HG02981 (cell line): Measurements from ENCODE around the gene MRPL19.
A peak's percentile ranks its signal among the peaks of the same experiment; 100 is the strongest.

Source experiments
- ATAC-seq: cut with Tn5 transposase; IDR thresholded peaks from one replicate; pipeline ENCODE4 v1.9.1; 2021; ENCODE audit warnings: mild to moderate bottlenecking, moderate library complexity; ENCODE audit not compliant: unreplicated experiment

Gene MRPL19

GRCh38 chr2:75646583-75647425 is at the start of gene MRPL19:
Gene MRPL19, plus strand, starts transcription at chr2:75646783. Its CDS starts 25 bp downstream, at chr2:75646808.
- ATAC-seq = peak; percentile 91

- ATAC-seq = no peak
Measured at GRCh38 chr2:75596784-75597183, 49.8 kb upstream of the MRPL19 start.

- ATAC-seq = no peak
Measured at GRCh38 chr2:75597949-75598348, 48.6 kb upstream of the MRPL19 start.

- ATAC-seq = no peak
Measured at GRCh38 chr2:75598589-75599155, 47.9 kb upstream of the MRPL19 start.

GRCh38 chr2:75600461-75601011 is 46.0 kb upstream of the MRPL19 start:
- ATAC-seq = no peak

- ATAC-seq = no peak
Measured at GRCh38 chr2:75602724-75603342, 43.8 kb upstream of the MRPL19 start.

- no peak for ATAC-seq
Measured at GRCh38 chr2:75603477-75603876, 43.1 kb upstream of the MRPL19 start.

GRCh38 chr2:75604484-75604883 is 42.1 kb upstream of the MRPL19 start:
- no peak for ATAC-seq

- ATAC-seq = no peak
Measured at GRCh38 chr2:75605770-75606529, 40.6 kb upstream of the MRPL19 start.

GRCh38 chr2:75606761-75607399 is 39.7 kb upstream of the MRPL19 start:
- no peak for ATAC-seq

GRCh38 chr2:75607400-75607798 is 39.2 kb upstream of the MRPL19 start:
- ATAC-seq = no peak

GRCh38 chr2:75607988-75608683 is 38.4 kb upstream of the MRPL19 start:
- no peak for ATAC-seq

- peak; percentile 81 for ATAC-seq
Measured at GRCh38 chr2:75608684-75609333, 37.8 kb upstream of the MRPL19 start.

- ATAC-seq = no peak
Measured at GRCh38 chr2:75609334-75609689, 37.3 kb upstream of the MRPL19 start.

GRCh38 chr2:75609937-75610508 is 36.6 kb upstream of the MRPL19 start:
- no peak for ATAC-seq

- ATAC-seq = no peak
Measured at GRCh38 chr2:75610671-75611070, 35.9 kb upstream of the MRPL19 start.

- no peak for ATAC-seq
Measured at GRCh38 chr2:75612108-75612861, 34.3 kb upstream of the MRPL19 start.

GRCh38 chr2:75612862-75613243 is 33.7 kb upstream of the MRPL19 start:
- ATAC-seq = no peak
